Measurements from ENCODE around the gene CBLN1. TPM values are rescaled to one million over a fixed set of nuclear protein-coding genes. Genes with fewer than 3 reads are reported as not detected.
A peak's percentile ranks its signal among the peaks of the same experiment; 100 is the strongest.

The CBLN1 gene
- total RNA-seq, 2 donors from 2014 or later: 0.15 to 1.3 TPM

GRCh38 chr16:49305406-49305805 is 23.8 kb upstream of the CBLN1 start:
- Histone ChIP-seq H3K4me3 (ENCODE audit: low read length) (no peak overlapping the region), H3K36me3 (ENCODE audit: control insufficient read depth, insufficient read depth, low read length) (no peaks in the 10 kb centered on the region), H3K9ac (ENCODE audit: extremely low read depth, low read length, poor library complexity, severe bottlenecking) (no peak overlapping the region), H3K4me1 (ENCODE audit: control insufficient read depth, insufficient read depth, low read length) (no peaks in the 10 kb centered on the region), H3K27me3 (ENCODE audit: control insufficient read depth, insufficient read depth, low read length, poor library complexity, severe bottlenecking) (no peaks in the 10 kb centered on the region), H3K27ac (ENCODE audit: low read depth, low read length) (no peak overlapping the region), H3K9me3 (ENCODE audit: control insufficient read depth, low read length) (no peaks in the 10 kb centered on the region)
- no peaks in the 10 kb centered on the region for H3K4me1 Mint-ChIP-seq
- H3K4me3 Mint-ChIP-seq: no peak overlapping the region
- no peaks in the 10 kb centered on the region for H3K36me3 Mint-ChIP-seq (ENCODE audit: low read depth)
- H3K27ac Mint-ChIP-seq: no peak overlapping the region
- no peak for TF ChIP-seq CTCF (conservative IDR thresholded peaks at IDR 0.05)
- H3K27me3 Mint-ChIP-seq (ENCODE audit: insufficient read depth): peaks cover 8% of the 10 kb centered on the region
- DNase-seq: no peak
- no peaks in the 10 kb centered on the region for H3K9me3 Mint-ChIP-seq

GRCh38 chr16:49292413-49292812 is 10.8 kb upstream of the CBLN1 start:
- Mint-ChIP-seq H3K27ac (no peak overlapping the region), H3K36me3 (ENCODE audit: low read depth) (no peaks in the 10 kb centered on the region), H3K4me3 (no peak overlapping the region), H3K27me3 (ENCODE audit: insufficient read depth) (peaks cover 16% of the 10 kb centered on the region), H3K9me3 (no peaks in the 10 kb centered on the region), H3K4me1 (peaks cover 5% of the 10 kb centered on the region)
- H3K4me3 ChIP-seq (ENCODE audit: low read length): no peak overlapping the region
- H3K9me3 ChIP-seq (ENCODE audit: control insufficient read depth, low read length): no peaks in the 10 kb centered on the region
- H3K27me3 ChIP-seq (ENCODE audit: control insufficient read depth, insufficient read depth, low read length, poor library complexity, severe bottlenecking): peaks cover 19% of the 10 kb centered on the region
- no peaks in the 10 kb centered on the region for H3K4me1 ChIP-seq (ENCODE audit: control insufficient read depth, insufficient read depth, low read length)
- H3K9ac ChIP-seq (ENCODE audit: extremely low read depth, low read length, poor library complexity, severe bottlenecking): no peak overlapping the region
- no peak overlapping the region for H3K27ac ChIP-seq (ENCODE audit: low read depth, low read length)
- DNase-seq: no peak
- H3K36me3 ChIP-seq (ENCODE audit: control insufficient read depth, insufficient read depth, low read length): no peaks in the 10 kb centered on the region
- 100% methylated on average over 1 of the region's 2 CpGs; no CpG with 5 or more reads in 1 of the 2 experiments for WGBS, 2 experiments (ENCODE audit: insufficient coverage in 1 of 2, insufficient read length in 1 of 2)
- no peak for TF ChIP-seq CTCF (conservative IDR thresholded peaks at IDR 0.05)

- Mint-ChIP-seq H3K27me3 (ENCODE audit: insufficient read depth) (peaks cover 46% of the 10 kb centered on the region), H3K27ac (no peak overlapping the region), H3K9me3 (no peaks in the 10 kb centered on the region), H3K36me3 (ENCODE audit: low read depth) (no peaks in the 10 kb centered on the region), H3K4me3 (no peak overlapping the region), H3K4me1 (peaks cover 12% of the 10 kb centered on the region)
- Histone ChIP-seq H3K4me3 (ENCODE audit: low read length) (no peak overlapping the region), H3K9ac (ENCODE audit: extremely low read depth, low read length, poor library complexity, severe bottlenecking) (no peak overlapping the region), H3K4me1 (ENCODE audit: control insufficient read depth, insufficient read depth, low read length) (peaks cover 11% of the 10 kb centered on the region), H3K27ac (ENCODE audit: low read depth, low read length) (no peak overlapping the region), H3K27me3 (ENCODE audit: control insufficient read depth, insufficient read depth, low read length, poor library complexity, severe bottlenecking) (peaks cover 50% of the 10 kb centered on the region), H3K36me3 (ENCODE audit: control insufficient read depth, insufficient read depth, low read length) (no peaks in the 10 kb centered on the region), H3K9me3 (ENCODE audit: control insufficient read depth, low read length) (no peaks in the 10 kb centered on the region)
- WGBS, 2 experiments (ENCODE audit: insufficient coverage in 1 of 2, insufficient read length in 1 of 2): 13 to 21% methylated on average over 1 to 3 of the region's 3 CpGs
- peak; percentile 83 for DNase-seq
- TF ChIP-seq CTCF (conservative IDR thresholded peaks at IDR 0.05): peak; percentile 34
Observed at GRCh38 chr16:49287572-49287971, 5.9 kb upstream of the CBLN1 start.
